ENCODE results near the gene ADAR.
A peak's percentile ranks its signal among the peaks of the same experiment; 100 is the strongest.

The ADAR gene

DNA sequence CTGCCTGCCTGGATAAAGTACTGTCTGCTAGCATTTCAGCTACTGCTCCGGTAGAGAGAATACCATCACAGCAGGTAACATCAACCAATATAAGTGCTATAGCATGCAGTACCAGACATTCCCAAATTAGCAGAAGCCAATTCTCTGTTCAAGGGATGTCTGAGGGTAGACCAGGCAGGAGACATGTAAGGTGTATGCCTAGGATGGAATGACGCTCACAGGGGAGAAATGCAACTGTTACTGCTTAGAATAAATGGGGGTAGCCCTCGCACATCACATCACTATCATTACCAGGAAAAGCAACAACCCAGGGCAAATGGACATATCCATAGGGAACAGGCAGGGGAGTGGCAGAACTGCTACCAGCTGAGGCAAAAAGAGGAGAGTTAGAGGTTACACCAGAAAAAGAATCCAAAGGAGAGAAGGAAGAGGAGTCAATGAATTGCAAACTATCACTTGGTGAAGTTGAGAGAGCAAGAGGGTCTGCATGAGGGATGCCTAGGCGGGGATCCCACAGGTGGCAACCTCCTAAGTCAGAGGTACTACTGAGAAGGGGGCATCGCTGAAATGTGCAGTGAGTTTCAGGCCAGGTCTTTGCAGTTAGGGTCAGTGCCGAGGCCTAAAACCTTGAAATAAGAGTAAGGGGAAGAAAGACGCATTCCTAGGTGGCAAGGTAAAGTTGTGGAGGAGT, 50.6 kb downstream of the ADAR start:
- DNase-seq = no peak

DNA sequence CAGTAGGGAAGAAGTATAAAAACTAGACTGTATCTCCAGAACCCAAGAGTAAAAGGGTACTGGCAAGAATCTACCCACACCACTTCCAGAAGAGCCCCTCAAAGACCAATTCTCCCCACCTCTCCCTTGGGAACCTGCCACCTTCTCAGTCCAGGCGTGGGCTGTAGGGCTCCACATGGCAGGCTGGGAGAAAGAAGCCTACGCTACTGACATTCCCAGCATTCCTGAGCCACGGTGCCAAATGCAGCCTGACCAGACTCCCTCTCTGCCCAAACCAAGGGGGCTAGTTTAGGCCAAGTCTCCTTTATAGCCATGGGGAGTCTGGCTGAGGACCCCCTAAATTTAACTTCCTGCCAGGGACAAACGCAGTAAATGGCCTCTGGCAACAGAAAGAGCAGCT, 51.6 kb downstream of the ADAR start:
- DNase-seq = no peak

DNA sequence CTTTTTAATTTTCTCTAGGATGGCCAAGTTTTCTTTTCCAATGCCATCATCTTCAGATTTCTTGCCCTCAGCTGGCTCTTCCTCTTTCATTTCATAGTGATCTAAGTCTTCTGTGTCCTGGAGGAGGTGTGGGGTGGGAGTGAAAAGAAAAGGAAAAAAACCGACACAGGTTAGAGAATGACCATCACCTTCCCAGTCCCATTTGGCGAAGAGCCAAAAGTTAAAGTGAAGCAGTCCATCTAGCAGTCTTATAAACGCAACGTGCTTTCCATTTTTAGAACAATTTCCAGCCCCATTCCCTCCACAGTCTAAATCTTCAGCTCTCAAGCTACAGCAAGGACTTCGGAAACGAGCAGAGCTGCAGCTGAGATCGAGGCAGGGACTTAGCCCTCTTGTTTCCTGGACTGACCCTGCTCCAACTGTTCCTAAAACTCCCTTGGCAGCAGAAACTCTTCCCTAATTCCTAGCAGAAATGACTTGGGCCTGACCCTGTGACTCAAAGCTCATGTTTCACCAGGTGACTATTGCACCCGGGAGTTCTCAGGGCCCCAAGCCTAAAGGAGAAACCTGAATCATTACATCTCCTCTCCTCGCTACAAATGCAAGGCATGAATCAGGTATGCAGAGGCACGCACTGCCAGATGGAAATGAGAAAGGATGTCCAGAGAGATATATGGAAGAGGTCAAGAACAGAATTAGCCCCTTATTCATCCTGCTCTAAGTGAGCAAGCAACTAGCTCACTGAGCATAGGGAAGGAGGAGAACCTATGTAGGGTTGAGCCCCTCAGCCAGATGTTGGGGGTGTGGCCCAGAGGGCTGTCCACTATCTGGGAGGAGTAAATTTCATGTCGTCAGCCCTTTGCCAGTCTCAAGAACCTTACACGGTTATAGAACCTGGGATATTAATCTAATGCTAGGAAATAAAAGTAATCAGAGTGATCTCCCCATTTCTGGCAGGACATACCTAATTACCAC, 54.6 kb downstream of the ADAR start:
- DNase-seq = no peak

DNA sequence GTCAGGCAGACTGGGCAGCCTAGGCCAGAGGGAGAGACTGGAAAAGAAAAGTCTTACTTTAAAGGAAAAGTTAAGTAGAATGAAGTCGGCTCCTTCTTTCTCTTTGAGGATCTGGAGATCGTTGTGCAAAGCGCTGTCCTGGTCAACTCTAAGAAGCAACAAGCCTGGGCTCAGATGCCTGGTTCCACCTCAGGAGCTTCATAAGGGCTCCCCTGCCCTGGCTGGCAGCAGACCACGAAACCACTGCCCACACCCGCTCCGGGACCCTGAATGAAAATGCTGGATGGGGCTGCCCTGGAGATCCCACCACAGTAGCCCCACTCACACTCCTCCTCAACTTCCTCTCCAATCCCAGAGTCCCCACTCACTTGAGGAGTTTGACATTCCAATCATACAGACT, 56.0 kb downstream of the ADAR start:
- DNase-seq = no peak

DNA sequence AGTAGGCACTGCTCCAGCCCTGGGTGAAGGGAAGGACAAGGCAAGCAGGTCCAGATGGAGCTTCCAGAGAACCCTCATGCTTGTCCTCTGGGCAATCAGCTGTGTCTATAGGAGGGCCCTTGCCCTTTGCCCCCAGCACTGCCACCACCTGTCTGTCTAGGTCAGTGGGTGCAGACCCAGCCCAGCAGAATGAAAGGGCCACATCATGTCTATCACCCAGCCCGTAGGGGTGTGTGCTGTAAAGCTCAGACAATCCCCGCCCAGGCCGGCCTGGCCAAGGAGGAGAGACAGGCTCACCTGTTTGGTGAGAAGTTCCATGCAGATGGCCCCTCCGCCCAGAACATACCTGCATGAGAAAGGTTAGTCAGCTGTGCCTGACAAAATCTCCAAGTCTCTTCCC, 56.5 kb downstream of the ADAR start:
- no peak for DNase-seq

DNA sequence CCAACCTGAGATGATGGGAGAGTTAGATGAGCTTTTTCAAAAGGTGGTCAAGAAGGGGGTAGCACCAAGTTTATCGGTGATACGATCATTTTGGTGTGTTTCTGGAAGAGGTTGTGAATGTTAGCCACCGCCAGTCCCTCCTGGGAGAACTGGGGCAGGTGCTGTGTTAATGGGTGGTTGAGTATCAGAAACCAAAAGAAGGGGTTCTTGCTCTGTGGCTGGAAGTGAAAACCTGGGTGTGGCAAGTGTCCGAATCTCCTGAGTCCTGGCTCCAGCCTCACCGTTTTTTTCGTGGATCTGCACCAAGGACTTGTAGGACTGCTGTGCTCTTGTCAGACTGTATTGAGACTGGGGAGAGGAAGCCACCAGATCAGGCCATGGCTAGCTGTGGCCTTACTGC, 57.3 kb downstream of the ADAR start:
- DNase-seq = no peak

DNA sequence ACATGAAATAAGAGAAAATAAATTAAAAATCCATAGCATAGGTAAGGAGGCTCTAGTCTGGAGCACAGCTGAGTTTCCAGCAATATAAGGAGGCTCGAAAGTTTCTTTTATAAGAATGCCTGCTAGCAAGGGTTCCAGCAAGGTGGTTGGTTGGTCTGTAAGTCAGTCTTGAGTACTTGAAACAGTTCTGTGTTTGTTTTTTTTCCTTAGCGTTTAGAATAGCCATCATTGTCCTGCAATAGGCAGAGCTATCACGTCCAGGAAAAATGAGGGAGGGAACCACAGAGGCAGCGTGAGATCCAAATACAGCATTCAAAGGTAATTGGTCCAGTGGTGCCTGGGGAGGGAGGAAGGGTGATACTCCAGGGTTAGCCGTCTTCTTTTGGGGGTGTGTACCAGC, 57.9 kb downstream of the ADAR start:
- DNase-seq = no peak

DNA sequence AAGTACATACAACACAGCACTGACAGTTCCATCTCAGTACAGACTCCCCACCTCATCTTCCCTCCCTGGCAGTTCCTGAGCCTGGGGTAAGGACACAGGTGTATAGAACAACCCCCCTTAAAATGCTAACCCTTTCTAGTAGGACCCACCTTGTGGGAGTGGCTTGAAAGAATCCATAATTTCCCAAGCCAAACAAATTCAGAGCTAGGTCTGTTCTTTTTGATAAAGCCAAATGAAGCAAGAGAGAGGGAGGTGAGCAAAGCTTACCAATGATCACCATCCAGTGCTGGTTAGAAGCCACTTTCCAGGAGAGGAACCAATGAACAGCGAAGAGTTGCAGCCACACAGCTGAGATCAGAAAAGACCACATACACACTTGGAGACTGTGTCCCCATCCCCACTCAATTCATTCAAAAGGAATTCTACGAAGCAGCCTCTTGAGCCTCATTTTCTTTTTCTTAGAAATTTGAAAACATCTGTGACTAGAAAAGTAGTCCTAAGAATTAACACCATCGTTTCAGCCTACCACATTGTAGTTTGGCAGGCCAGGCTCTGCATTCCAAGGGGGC, 58.7 kb downstream of the ADAR start:
- no peak for DNase-seq

DNA sequence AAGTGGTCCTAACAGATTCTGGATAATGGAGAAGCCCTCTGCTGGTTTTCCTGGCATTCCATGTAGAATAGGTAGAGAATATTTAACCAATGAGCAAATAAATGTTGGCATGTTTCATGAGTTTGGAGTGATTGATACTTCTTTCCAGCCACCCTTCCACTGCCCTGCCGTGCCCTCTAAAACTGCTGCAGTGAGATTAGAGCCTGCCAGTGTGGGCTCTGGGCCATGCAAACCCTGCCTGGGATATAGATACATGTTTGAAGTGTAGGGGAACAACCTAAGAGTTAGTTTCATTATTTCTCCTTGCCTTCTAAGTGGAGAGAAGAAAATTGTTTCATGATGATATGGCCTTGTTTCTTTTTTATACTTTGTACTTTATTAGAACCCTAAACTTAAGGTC, 60.0 kb downstream of the ADAR start:
- DNase-seq = no peak

DNA sequence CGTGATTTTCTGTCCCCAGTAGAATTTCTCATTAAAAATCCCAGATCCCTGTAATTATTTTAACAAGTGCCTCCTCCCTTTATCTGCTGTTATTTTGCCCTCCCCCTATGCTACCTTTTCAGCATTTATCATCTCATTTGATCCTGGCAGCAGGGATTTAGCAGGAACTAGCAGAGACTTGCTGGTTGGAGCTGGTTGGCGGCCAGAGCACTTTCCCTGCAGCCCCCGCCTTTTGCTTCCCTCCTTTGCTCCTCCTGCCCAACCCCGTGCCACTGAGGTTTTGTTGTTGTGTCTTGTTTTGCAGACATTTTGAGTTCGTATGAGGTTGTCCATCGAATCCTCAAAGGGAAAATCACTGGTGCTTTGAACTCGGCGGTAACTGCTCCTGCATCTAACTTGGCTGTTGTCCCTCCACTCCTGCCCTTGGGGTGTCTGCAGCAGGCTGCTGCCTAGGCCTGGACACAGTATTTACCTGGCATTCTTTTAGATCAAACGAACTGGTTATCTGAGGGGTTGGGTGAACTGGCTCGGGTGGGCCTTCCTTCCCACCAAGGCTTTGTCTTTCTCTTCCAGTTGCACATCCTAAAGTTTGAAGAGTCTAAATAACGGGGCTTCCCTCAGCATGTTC, 60.8 kb downstream of the ADAR start:
- DNase-seq = no peak

DNA sequence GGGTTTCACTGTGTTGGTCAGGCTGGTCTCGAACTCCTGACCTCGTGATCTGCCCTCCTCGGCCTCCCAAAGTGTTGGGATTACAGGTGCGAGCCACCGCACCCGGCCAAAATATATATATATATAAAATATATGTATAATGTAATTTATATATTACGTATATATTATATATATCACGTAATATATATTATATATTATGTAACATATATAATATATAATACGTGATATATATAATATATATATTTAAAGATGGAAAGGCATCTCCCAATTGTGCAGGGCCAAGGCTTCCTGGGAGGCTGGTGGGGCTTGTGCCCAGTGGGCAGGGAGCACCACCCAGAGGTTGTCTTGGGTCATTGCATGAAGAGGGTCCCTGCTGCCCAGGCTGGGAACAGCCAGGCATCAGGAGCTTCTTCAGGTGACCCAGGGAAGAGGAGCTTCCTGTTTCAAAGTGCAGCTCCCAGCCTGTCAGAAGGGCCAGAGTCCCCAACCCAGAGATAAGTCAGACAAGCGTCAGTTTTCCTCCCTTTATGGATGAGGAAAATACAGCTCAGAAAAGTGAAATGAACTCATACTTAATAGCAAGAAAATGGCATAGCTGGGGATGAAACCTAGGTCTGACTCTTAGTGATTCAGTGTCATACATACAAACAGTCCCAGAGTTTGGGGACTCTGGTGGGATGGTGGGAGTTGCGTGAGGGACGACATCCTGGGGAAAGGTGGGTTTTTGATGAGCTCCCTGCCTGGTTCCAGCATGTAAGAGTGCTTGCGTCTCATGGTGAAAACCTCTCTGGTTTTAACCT, 61.5 kb downstream of the ADAR start:
- peak; percentile 56 for DNase-seq

DNA sequence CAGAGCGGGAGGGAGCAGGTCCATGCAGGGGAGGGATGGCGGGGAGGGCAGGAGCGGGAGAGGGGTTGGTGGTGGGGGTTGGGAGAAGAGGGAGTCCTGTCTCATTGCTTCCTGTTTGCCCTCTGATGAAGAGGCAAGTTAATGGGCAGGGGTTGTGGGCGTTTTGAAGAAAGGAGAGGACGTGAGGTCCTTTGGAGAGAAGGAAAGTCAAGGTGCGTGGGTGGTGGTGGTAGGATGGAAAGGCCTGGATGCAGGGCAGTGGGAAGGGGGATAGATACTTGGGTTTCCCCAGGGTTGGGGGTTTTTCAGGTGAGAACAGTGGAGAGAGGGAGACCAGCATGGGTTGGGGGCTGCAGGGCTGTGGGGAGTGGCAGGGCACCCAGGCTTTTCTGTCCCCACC, 66.8 kb downstream of the ADAR start:
- no peak for DNase-seq

DNA sequence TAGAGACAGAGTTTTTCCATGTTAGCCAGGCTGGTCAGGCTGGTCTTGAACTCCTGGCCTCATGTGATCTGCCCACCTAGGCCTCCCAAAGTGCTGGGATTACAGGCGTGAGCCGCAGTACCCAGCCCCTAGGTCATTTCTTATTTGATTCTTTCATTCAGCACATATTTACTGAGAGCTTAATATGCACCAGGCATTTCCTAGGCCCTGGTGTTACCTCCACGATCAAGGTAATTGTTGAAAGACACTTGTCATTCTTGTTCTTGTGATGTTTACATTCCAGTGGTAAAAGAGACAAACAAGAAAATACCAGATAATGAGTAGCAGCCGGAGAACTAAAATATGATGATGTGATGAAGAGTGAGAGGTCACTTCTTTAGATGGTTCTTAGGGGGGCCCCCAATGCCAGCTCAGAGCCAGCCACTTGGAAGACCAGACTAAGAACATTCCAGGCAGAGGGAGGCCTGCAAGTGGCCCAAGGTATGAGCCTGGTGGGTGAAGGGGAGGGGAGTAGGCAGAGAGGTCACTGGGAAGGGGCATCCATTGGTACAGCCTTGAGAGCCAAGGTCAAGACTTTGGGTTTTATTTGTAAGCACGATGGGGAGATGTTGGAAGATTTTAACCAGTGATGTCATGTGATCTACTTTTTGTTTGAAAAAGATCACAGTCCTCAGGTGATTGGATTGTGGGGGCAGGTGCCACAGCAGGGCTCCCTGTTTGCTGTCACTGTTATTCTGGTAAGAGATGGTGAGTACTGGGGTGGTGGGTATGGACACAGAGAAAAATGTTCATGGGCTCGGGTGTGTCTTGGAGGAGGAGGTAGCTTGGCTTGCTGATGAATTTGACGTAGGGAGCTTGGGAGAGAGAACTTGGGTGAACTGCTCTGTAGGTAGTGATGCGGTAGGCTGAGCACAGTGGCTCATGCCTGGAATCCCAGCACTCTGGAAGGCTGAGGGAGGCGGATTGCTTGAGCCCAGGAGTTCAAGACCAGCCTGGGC, 68.2 kb downstream of the ADAR start:
- no peak for DNase-seq

DNA sequence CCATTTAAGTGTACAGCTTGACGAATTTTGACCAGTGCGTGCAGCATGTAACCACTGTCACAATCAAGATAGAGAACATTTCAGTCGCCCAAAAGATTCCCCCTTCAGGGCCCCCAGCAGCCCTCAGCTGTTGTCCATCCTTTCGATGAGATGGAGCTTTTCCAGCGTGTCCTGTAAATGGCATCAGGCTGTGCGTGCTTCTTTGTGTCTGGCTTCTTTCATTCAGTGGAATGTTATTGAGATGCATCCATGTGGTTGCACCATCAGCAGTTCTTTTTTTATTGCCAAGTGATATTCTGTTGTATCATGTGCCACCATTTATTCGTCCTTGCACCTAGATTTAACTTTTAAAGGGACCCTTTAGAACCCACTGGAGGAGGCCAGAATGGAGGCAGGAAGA, 71.4 kb downstream of the ADAR start:
- DNase-seq = no peak

DNA sequence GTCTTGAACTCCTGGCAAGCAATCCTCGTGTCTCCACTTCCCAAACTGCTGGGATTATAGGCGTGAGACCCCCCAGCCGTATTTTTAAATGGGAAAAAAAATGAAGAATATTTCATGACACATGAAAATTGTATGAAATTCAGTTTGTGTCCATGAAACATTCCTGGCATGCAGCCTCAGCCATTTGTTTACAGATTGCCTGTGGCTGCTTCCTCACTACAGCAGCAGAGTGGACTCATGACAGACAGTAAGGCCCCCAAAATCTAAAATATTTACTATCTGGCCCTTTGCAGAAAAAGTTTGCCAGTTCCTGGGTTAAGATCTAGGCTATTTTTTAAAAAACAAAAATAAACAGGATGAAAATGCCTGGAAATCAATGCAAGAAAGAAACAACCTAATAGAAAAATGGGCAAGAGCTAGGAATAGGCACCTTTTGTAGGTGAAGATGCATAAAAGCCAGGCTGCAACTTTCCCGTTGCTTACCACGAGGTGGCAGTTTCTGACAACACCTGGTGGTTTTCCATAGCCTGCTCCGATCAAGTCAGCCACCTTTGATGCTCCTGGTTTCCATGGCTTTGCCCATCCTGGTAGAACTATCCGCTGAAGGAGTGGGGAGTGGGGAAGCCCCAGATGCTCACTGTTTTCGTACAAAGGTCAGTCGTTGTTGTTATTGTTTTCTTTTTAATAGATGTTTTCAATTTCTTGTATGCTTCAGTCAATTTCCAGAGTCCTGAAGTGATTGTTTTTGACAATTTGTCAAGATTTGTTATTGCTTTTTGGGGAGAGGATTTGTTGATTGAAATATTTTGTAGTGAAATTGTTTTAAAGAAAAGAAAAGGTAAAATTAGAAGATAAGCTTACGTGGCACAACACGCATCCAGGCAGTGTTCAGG, 73.8 kb downstream of the ADAR start:
- DNase-seq = peak; percentile 5
